T-cell (primary cell): ENCODE data around the gene FOXJ1. TPM values are rescaled to one million over a fixed set of nuclear protein-coding genes. Genes with fewer than 3 reads are reported as not detected.
A peak's percentile ranks its signal among the peaks of the same experiment; 100 is the strongest.

ENCODE experiments used
- ATAC-seq, 4 experiments: fragments of 200-7000 bp in 3 of 4; fragments of 150-1000 bp in 1 of 4; cut with Tn5 transposase; replicated peaks in 1 of 4; 1 replicate in 3 of 4; 2 replicates in 1 of 4; pipeline ENCODE4 v1.10.0; 2021; ENCODE audit warnings: moderate library complexity in 3 of 4, mild to moderate bottlenecking in 2 of 4, moderate number of reproducible peaks in 1 of 4
- CTCF ChIA-PET, 2 donors: fragments of 300-600 bp; sonication (Branson Sonifier 250); formaldehyde crosslinking; loops; one replicate each; lab custom pipeline; 2022; ENCODE audit warnings: antibody characterized with exemption in 2 of 2; lab: Charles Lee
- POLR2A ChIA-PET, 2 donors: fragments of 300-600 bp; sonication (Branson Sonifier 250); formaldehyde crosslinking; loops; one replicate each; lab custom pipeline; 2022; ENCODE audit warnings: antibody characterized with exemption in 2 of 2; lab: Charles Lee
- DNase-seq, 35 experiments: peaks; one replicate each; pipeline versions ENCODE4 v3.0.0 to v3.0.0-alpha.2; 2013 to 2023
- H3K27ac ChIP-seq: one replicate; pipeline ENCODE4 v1.5.1; 2013; ENCODE audit warnings: low read length
- H3K27me3 ChIP-seq, 2 experiments: replicated peaks in 1 of 2; 1 replicate in 1 of 2; 2 replicates in 1 of 2; pipeline versions ENCODE4 v1.6.1 to v1.7.0; 2013; ENCODE audit warnings: low read length in 1 of 2, mixed read lengths in 1 of 2; ENCODE audit not compliant: control insufficient read depth in 2 of 2, insufficient read depth in 2 of 2; ENCODE audit errors: extremely low read depth in 1 of 2
- H3K36me3 ChIP-seq, 2 donors: 1 replicate in 1 of 2; 2 replicates in 1 of 2; pipeline versions ENCODE4 v1.6.1 to v1.7.0; 2013; ENCODE audit warnings: low read length in 1 of 2; ENCODE audit not compliant: control insufficient read depth in 2 of 2, insufficient read depth in 1 of 2; ENCODE audit errors: extremely low read depth in 1 of 2
- H3K4me1 ChIP-seq, 2 experiments: 1 replicate in 1 of 2; 2 replicates in 1 of 2; pipeline versions ENCODE4 v1.6.1 to v1.7.0; 2013; ENCODE audit warnings: low read length in 2 of 2, mixed read lengths in 1 of 2; ENCODE audit not compliant: insufficient read depth in 2 of 2, control insufficient read depth in 1 of 2; ENCODE audit errors: extremely low read depth in 1 of 2
- H3K4me3 ChIP-seq, 2 donors: 1 replicate in 1 of 2; 2 replicates in 1 of 2; pipeline versions ENCODE4 v1.5.1 to v1.7.0; 2013; ENCODE audit warnings: mild to moderate bottlenecking in 2 of 2, low read length in 1 of 2, moderate library complexity in 1 of 2; ENCODE audit not compliant: control insufficient read depth in 1 of 2; ENCODE audit errors: extremely low read depth in 1 of 2
- H3K9me3 ChIP-seq: 2 replicates; pipeline ENCODE4 v1.7.0; 2013
- H3K27ac Mint-ChIP-seq, 2 donors: one replicate each; pipeline ENCODE4 v1.8.0; 2020 to 2021; ENCODE audit warnings: mild to moderate bottlenecking in 2 of 2, mixed read lengths in 2 of 2
- H3K27me3 Mint-ChIP-seq, 2 donors: one replicate each; pipeline ENCODE4 v1.8.0; 2021 to 2022; ENCODE audit warnings: mixed read lengths in 2 of 2
- H3K36me3 Mint-ChIP-seq: one replicate; pipeline ENCODE4 v1.8.0; 2021; ENCODE audit warnings: mixed read lengths
- H3K4me1 Mint-ChIP-seq, 3 donors: one replicate each; pipeline ENCODE4 v1.8.0; 2020 to 2022; ENCODE audit warnings: mixed read lengths in 3 of 3, mild to moderate bottlenecking in 1 of 3
- H3K4me3 Mint-ChIP-seq, 3 donors: one replicate each; pipeline ENCODE4 v1.8.0; 2020 to 2022; ENCODE audit warnings: mild to moderate bottlenecking in 3 of 3, mixed read lengths in 3 of 3, moderate library complexity in 3 of 3
- H3K9me3 Mint-ChIP-seq, 3 donors: one replicate each; pipeline ENCODE4 v1.8.0; 2020 to 2022; ENCODE audit warnings: mixed read lengths in 3 of 3
- WGBS: methylation state at CpG from one replicate; pipeline ENCODE4 v1.1.5; 2013; ENCODE audit warnings: missing lambda C conversion rate; ENCODE audit not compliant: insufficient coverage; 5-methylcytosine and 5-hydroxymethylcytosine counted together
- total RNA-seq, 35 experiments: library from RNA in 6 of 35; stranded (reverse) in 6 of 35; fragments of 120-200 nt in 1 of 35; gene quantifications; one replicate each; pipeline versions ENCODE4 v1.2.1 to v1.2.4 and lab custom pipeline; 2013 to 2026

Gene FOXJ1
- total RNA-seq, 5 donors from 2014 or later (not counting 1 experiment from before 2014, with no cell fraction given) = 0.99 to 3.0 (median 1.7) TPM

DNA sequence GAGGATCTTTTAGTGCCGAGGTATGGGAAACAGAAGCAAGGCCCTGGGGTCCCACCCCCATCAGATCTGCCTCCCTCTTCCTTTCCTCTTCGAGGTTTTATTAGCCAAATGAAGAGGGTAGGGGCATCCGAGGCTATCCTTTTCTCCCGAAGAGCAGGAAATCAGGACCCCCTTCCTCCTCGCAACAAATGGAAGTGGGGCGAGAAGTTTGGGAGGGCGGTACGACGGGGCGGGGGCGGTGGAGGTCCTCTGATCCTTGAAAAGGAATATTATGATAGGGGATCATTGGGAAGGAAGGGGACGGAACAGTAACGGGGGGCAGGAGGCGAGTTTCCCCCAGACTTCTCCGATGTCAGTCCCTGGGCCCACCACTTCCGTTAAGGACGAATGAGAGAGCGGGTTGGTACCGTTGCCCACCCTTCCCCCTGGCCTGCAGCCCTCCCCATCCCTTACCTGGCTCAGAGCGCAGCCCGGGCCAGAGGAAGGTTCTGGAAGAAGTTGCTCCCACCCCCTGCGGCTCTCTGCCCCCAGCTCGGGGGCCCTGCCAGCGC is 309 bp downstream of the FOXJ1 start:
- H3K4me1 ChIP-seq = peaks cover 43 to 75% of the 10 kb centered on the region in 2 experiments
- H3K9me3 ChIP-seq = no peaks in the 10 kb centered on the region
- ATAC-seq (peak in 2 of 4 experiments; percentile 4 to 13), DNase-seq (no peak)
- Mint-ChIP-seq H3K27ac (no peak overlapping the region), H3K4me1 (peaks cover 49 to 54% (median 53%) of the 10 kb centered on the region in 3 donors), H3K9me3 (no peaks in the 10 kb centered on the region), H3K36me3 (no peaks in the 10 kb centered on the region), H3K27me3 (peaks cover 0 to 7% of the 10 kb centered on the region in 2 donors), H3K4me3 (peak overlapping the region; percentile 74 to 77 (median 76))
- no peak overlapping the region for H3K27ac ChIP-seq
- WGBS = 0% methylated on average over 1 of the region's 24 CpGs
- ChIA-PET CTCF (interaction anchor here in 1 of 2 donors (0.6 to 1.9 kb wide), 4 partner anchors 11 to 143 kb away, joined by 3 to 8 read pairs (median 4); no protein-coding TSS in a partner anchor), POLR2A (interaction anchor here in 1 of 2 donors (0.5 kb wide), 1 partner anchor 41 kb away, joined by 6 read pairs; no protein-coding TSS in a partner anchor)
- peak overlapping the region; percentile 49 to 55 for H3K4me3 ChIP-seq
- peaks cover 2 to 27% of the 10 kb centered on the region in 2 experiments for H3K27me3 ChIP-seq
- H3K36me3 ChIP-seq = no peaks in the 10 kb centered on the region

DNA sequence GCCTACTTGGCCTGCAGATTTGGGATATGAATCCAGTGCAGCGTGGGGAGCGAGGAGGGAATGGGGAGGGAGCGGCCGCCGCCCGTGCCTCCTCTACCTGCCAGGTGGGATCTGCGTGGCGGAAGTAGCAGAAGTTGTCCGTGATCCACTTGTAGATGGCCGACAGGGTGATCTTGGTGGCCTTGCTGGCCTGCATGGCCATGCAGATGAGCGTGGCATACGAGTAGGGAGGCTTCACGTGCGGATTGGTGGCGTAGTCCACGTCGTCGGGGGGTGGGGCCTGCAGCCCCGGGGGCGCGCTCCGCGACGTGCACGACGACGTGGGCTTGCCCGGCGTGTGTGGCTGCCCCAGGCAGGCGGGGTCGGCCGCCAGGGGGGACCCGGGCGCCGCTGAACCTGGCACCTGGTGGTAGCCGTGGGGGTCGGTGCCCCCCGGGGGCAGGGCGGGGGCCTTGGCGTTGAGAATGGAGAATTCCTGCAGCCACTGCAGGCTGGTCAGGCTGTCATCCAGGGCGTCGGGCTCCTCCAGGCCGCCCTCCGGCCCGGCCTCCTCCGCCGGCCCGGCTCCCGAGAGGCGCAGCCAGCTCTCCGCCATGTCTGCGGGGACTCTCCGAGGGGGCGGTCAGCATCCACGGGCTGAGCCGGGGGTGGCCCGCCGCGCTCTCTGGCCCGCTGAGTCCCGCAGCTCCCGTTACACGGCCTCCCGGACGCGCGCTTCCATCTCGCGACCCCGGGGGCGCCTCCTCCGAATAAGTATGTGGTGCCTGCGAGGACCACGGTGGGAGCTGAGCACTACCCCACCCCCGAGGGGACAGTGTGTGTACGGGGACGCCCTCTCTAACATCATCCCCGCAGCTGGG is 1.0 kb downstream of the FOXJ1 start:
- 42% methylated on average over 74 of the region's 78 CpGs for WGBS
- H3K27ac ChIP-seq = no peak overlapping the region

DNA sequence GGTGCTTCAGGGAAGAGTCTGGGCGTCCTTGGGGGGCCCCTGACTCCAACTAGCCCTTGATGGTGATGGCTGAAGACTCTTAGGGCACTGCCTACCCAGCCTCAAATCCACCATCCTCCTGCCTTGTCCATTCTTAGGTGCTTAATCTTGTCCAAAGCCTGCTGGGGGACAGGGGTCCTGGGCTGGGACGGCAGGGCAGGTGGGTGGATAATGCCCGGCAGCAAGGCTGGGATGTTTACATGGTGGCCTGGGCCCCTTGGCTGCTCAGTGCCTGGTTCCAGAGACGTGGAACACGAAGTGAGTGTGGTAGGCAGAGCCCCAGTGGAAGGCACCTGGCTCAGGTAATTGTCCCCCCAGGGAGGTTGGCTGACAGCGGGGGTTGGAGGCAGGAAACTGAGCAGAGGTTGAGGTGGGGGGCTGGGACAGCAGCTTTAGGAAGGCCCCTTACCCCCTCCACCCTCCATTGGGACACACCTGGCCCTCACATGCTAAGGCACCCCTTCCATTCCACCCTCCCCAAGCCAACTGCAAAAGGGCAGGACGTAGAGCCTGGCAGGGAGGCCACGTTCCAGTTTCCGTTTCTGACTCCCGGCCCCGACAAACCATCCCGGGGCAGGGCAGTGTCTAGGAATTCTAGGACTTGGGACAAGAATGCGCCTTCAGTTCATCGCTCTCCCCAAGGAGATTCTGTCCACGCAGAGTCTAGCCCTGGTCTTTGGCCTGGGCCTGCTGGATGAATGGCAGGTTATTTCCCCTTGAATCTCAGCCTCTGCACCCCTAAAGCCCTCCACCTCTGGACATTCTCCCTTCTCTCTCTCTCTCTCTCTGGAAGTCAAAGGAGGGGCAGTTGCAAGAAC is 1.9 kb downstream of the FOXJ1 start:
- peak overlapping the region; percentile 11 to 43 for H3K27ac Mint-ChIP-seq
- peaks cover 0 to 7% of the 10 kb centered on the region in 2 donors for H3K27me3 Mint-ChIP-seq
- Histone ChIP-seq H3K36me3 (no peaks in the 10 kb centered on the region), H3K27me3 (peaks cover 2 to 27% of the 10 kb centered on the region in 2 experiments), H3K9me3 (no peaks in the 10 kb centered on the region), H3K4me3 (no peak overlapping the region), H3K27ac (no peak overlapping the region), H3K4me1 (peaks cover 31 to 71% of the 10 kb centered on the region in 2 experiments)
- CTCF ChIA-PET = interaction anchor here (0.5 to 0.6 kb wide), 2 partner anchors 36 to 158 kb away, joined by 3 to 4 read pairs; no protein-coding TSS in a partner anchor
- 88% methylated on average over 13 of the region's 15 CpGs for WGBS
- H3K4me3 Mint-ChIP-seq = peak overlapping the region; percentile 64 to 76 (median 64)
- no peak for DNase-seq
- H3K9me3 Mint-ChIP-seq = no peaks in the 10 kb centered on the region
- ATAC-seq = no peak
- POLR2A ChIA-PET = interaction anchor here in 1 of 2 donors (0.6 kb wide), 1 partner anchor 575 kb away, joined by 4 read pairs; no protein-coding TSS in a partner anchor
- H3K36me3 Mint-ChIP-seq = no peaks in the 10 kb centered on the region
- peaks cover 47 to 49% (median 48%) of the 10 kb centered on the region in 3 donors for H3K4me1 Mint-ChIP-seq

More for the DNA sequence above, 1.0 kb downstream of the FOXJ1 start:
- peaks cover 39 to 75% of the 10 kb centered on the region in 2 experiments for H3K4me1 ChIP-seq
- H3K27me3 ChIP-seq = peaks cover 2 to 27% of the 10 kb centered on the region in 2 experiments
- ATAC-seq (peak; percentile 41 to 46 (median 42)), DNase-seq (peak in 34 of 35 experiments; percentile 19 to 65 (median 50))
- Mint-ChIP-seq H3K4me1 (peaks cover 47 to 53% (median 52%) of the 10 kb centered on the region in 3 donors), H3K27ac (peak overlapping the region; percentile 11 to 43), H3K9me3 (no peaks in the 10 kb centered on the region), H3K27me3 (peaks cover 0 to 7% of the 10 kb centered on the region in 2 donors), H3K4me3 (peak overlapping the region; percentile 72 to 76 (median 74)), H3K36me3 (no peaks in the 10 kb centered on the region)
- CTCF ChIA-PET = interaction anchor here in 1 of 2 donors (1.9 kb wide), 1 partner anchor 40 kb away, joined by 8 read pairs; no protein-coding TSS in a partner anchor
- peak overlapping the region; percentile 49 to 55 for H3K4me3 ChIP-seq
- H3K9me3 ChIP-seq = no peaks in the 10 kb centered on the region
- POLR2A ChIA-PET = interaction anchor here in 1 of 2 donors (0.5 kb wide), 1 partner anchor 41 kb away, joined by 6 read pairs; no protein-coding TSS in a partner anchor
- H3K36me3 ChIP-seq = no peaks in the 10 kb centered on the region

DNA sequence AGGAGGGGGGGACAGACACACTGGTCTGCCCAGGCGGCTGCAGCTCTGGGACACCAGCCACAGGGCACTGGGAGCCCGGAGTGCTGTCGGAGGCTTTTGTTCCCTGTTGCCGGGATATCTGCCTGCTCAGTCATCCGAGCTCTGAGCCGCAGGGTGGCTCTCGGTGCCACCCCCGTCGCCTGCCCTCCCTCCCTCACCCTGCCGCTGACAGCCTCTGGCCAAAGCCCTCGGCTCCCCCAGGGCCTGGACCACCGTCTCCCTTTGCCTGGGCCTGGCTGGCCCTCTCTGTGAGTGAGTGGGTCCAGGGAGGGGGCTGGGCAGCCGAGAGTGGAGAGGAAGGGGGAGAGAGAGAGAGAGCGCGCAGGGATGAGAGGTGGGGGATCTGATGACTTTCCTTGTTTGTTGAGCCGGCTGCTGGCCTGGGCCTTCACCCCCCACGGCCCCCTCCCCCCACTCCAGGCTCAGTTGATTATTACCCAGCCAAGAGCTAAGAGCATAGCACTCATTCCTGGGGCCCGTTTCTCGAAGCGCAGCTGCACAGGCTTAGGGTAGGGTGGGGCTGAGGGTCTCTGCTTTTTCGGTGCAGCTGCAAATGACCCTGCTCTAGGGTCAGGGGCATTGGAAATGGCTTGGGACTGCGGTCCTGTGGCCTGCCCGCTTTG is 2.7 kb downstream of the FOXJ1 start:
- no peak for ATAC-seq
- peaks cover 24 to 69% of the 10 kb centered on the region in 2 experiments for H3K4me1 ChIP-seq

DNA sequence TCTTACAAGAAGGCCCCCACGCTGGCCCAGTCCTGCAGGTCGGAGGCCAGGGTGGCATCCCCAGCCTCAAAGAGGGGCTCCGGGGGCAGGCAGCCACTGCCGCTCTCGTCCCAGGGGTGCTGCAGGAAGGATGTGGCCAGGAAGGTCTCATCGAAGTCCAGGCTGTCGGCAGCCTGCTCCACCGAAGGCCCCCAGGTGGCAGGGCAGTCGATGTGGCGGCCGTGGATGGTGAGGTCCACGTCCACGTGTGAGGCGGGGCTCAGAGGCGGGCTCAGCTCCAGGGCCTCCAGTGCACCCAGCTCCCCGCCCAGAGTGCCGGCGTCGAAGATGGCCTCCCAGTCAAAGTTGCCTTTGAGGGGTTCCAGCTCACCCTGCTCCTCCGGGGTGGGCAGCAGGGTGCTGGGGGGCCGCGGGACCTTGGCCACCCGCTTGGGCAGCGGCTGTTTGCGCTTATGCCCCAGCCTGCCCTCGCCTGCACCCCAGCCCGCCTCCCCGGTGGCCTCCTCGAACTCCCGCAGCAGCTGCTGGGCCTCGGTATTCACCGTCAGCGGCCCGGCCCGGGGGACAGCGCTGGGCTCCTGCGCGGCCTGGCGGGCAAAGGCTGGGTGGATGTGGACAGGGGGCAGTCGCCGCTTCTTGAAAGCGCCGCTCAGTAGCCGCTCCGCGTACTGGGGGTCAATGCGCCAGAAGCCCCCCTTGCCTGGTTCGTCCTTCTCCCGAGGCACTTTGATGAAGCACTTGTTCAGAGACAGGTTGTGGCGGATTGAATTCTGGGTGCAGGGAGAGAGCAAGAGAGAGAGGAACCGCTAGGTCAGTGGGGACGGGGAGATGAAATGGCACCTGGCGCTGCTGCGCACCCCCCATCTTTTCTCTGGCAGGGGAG is 3.5 kb downstream of the FOXJ1 start:
- H3K4me1 Mint-ChIP-seq = peaks cover 40 to 43% (median 40%) of the 10 kb centered on the region in 3 donors
- ChIA-PET POLR2A (no interaction called here), CTCF (no interaction called here)
- peaks cover 16 to 61% of the 10 kb centered on the region in 2 experiments for H3K4me1 ChIP-seq
- peaks cover 0 to 7% of the 10 kb centered on the region in 2 donors for H3K27me3 Mint-ChIP-seq
- no peak for ATAC-seq
- 87% methylated on average over 48 of the region's 54 CpGs for WGBS
- H3K27me3 ChIP-seq = peaks cover 2 to 27% of the 10 kb centered on the region in 2 experiments
- no peaks in the 10 kb centered on the region for H3K9me3 ChIP-seq
- no peak overlapping the region for H3K27ac Mint-ChIP-seq
- DNase-seq = no peak
- no peak overlapping the region for H3K27ac ChIP-seq
- H3K9me3 Mint-ChIP-seq = no peaks in the 10 kb centered on the region
- no peak overlapping the region for H3K4me3 ChIP-seq
- H3K36me3 ChIP-seq = no peaks in the 10 kb centered on the region
- H3K4me3 Mint-ChIP-seq = no peak overlapping the region
- no peaks in the 10 kb centered on the region for H3K36me3 Mint-ChIP-seq

More for the DNA sequence above, 2.7 kb downstream of the FOXJ1 start:
- H3K9me3 ChIP-seq = no peaks in the 10 kb centered on the region
- CTCF ChIA-PET = interaction anchor here (0.5 to 0.6 kb wide), 2 partner anchors 37 to 159 kb away, joined by 3 to 4 read pairs; no protein-coding TSS in a partner anchor
- H3K27ac Mint-ChIP-seq = no peak overlapping the region
- H3K36me3 Mint-ChIP-seq = no peaks in the 10 kb centered on the region
- no peaks in the 10 kb centered on the region for H3K9me3 Mint-ChIP-seq
- peaks cover 0 to 7% of the 10 kb centered on the region in 2 donors for H3K27me3 Mint-ChIP-seq
- no peaks in the 10 kb centered on the region for H3K36me3 ChIP-seq
- POLR2A ChIA-PET = interaction anchor here in 1 of 2 donors (0.6 kb wide), 1 partner anchor 575 kb away, joined by 4 read pairs; no protein-coding TSS in a partner anchor
- 94% methylated on average over 9 of the region's 23 CpGs for WGBS
- no peak overlapping the region for H3K4me3 ChIP-seq
- peak overlapping the region in 1 of 3 donors; percentile 19 for H3K4me3 Mint-ChIP-seq
- H3K27me3 ChIP-seq = peaks cover 2 to 27% of the 10 kb centered on the region in 2 experiments
- no peak for DNase-seq
- H3K27ac ChIP-seq = no peak overlapping the region
- peaks cover 46 to 48% (median 47%) of the 10 kb centered on the region in 3 donors for H3K4me1 Mint-ChIP-seq
